ENCODE results near the gene ZNF653.
A peak's percentile ranks its signal among the peaks of the same experiment; 100 is the strongest.
"Not testable (repeated sequence)": the region's sequence is repeated elsewhere in the genome, so short reads cannot be mapped to it uniquely, and the experiment has no call there.

The ZNF653 gene

GRCh38 chr19:11453468-11454341 is 51.9 kb downstream of the ZNF653 start:
- DNase-seq: no peak

- DNase-seq: no peak
Observed at GRCh38 chr19:11452620-11453310, 52.9 kb downstream of the ZNF653 start.

GRCh38 chr19:11451871-11452619 is 53.6 kb downstream of the ZNF653 start:
- no peak for DNase-seq

DNA sequence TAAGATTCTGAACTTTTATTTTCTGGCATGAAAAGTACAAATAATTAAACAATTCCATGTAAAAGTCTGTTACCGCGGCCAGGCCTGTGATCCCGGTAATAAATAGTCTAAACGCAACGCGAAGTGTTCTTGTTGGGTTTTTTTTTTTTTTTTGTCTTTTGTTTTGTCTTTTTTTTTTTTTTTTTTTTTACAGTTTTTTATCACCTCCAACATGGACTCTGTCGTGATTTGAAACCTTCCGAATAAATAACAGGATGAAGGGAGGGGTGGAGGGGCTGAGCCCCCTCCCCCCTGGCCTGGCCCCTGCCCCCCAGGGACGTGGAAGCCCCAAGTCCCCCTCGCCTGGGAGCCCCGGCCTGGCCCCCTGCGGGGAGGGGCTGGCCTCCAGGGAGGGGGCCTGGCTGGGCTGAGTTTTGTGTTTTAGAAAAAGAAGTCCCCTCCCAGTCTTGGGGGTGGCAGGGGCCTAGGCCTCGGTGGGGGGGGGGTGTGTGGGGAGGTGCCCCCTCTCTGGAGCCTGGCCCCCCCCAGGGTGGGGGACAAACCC is 54.2 kb downstream of the ZNF653 start:
- DNase-seq: no peak

DNA sequence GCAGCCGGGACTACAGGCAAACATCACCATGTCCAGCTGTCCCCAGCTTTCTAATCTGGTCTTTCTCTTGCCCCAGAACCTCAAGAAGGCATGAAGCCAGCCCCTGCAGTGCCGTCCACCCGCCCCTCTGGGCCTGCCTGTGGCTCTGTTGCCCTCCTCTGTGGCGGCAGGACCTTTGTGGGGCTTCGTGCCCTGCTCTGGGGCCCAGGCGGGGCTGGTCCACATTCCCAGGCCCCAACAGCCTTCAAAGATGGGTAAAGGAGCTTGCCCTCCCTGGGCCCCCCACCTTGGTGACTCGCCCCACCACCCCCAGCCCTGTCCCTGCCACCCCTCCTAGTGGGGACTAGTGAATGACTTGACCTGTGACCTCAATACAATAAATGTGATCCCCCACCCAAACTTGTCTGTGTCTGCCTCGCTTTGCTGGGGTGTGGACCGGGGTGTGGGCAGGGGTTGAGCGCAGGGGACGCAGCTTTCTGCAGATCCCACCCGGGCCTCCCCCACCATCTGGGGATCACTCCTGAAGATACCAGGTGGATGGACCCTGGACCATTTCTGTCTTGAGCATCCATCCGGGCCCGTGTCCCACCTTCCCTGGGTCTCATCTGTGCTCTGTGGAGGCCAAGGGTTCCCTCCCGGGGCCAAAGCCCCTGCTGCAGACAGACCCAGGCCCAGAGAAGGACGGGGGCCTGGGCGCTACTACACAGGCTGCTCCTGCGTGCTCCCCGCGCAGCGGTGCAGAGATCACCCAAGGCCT is 54.9 kb downstream of the ZNF653 start:
- DNase-seq: no peak

DNA sequence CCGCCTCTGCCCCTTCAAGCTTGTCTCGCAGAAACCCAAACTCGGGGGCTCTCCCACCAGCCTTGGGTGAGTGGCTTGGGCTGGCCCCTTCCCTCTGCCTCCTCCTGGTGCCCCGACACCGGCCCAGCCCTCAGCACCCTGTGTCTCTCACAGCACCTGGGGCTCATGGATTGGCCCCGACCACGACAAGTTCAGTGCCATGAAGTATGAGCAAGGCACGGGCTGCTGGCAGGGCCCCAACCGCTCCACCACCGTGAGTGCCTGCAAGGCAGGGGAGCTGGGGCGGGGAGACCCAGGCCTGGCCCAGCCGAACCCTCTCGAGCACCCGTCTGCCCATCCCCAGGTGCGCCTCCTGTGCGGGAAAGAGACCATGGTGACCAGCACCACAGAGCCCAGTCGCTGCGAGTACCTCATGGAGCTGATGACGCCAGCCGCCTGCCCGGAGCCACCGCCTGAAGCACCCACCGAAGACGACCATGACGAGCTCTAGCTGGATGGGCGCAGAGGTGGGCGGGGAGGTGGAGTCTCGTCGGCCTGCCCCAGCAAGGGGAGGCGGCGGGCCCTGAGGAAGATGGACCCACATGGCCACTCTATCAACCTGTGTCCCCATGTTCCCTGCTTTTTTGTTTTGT is 56.6 kb downstream of the ZNF653 start:
- no peak for DNase-seq

DNA sequence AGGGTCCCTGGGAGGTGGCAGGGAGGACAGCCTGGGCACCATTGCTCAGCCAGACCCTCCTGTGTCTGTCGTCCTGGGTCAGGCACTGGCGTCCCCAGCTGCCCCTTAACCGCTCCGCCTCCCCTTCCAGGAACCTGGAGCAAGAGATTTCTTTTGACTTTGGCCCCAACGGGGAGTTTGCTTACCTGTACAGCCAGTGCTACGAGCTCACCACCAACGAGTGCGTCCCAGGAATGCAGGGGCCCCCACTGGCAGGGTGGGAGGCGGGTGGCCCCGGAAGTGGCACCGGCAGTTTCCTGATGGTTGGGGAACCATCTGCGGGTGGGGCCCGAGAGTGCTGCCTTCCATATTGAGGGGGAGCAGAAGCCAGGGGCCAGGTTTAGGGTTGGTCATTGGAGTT is 57.2 kb downstream of the ZNF653 start:
- no peak for DNase-seq

DNA sequence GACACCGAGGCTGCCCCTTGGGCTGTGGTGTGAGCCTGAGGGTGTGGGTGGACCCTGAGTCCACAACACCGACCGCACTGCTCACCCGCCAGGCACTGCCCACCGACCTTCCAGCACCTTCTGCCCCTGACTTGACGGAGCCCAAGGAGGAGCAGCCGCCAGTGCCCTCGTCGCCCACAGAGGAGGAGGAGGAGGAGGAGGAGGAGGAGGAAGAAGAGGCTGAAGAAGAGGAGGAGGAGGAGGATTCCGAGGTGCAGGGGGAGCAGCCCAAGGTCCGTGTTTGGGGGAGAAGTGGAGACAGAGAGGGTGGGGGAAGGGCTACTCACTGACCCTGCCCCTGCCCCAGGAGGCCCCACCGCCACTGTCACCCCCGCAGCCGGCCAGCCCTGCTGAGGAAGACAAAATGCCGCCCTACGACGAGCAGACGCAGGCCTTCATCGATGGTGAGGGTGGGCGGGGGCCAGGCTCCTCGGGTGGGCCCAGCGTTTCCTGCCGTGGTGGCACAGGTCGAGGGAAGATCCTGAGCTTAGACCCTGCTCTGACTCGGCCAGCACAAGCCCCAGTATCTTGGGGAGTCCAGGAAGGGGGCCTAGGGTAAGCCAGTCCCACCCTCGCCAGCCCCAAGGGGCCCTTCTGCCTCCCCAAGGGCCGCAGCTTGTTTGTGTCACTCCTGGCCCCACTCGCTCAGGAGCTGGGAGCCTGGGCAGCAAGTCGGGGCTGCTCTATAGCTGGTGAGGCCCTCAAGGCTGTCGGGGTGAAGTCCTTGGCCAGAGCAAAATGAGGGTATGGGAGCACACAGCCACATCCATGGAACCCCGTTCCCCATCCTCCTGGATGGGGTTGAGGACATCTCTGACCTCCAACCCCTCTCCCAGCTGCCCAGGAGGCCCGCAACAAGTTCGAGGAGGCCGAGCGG is 58.0 kb downstream of the ZNF653 start:
- DNase-seq: no peak

DNA sequence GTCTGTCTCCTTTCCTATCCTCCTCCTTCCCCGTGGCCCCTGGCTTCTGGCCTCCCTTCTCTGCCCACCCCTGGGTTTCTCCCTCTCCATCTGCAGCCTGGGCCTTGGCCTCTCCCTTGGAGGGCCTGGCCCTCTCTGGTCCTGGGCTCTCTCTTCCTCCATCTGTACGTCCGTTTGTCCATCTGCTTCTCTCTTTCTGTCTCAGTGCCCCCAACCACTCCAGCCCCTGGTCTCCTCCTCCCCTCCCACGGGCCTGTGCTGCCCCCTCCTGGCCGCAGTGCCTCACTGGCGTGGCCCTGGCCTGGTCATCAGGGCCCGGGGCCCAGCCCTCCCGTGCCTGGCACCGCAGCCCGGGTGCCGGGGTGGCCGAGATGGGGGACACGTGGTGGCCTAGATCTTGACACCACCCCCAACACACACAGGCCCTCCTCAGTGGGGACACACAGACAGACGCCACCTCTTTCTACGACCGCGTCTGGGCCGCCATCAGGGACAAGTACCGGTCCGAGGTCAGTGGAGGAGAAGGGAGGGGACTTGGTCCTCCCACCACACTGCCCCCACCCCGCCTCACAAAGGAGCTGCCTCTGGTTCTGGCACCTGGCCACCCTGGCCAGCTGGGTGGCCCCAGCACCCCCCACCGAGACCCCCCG is 58.9 kb downstream of the ZNF653 start:
- no peak for DNase-seq

GRCh38 chr19:11446271-11446651 is 59.4 kb downstream of the ZNF653 start:
- no peak for DNase-seq

DNA sequence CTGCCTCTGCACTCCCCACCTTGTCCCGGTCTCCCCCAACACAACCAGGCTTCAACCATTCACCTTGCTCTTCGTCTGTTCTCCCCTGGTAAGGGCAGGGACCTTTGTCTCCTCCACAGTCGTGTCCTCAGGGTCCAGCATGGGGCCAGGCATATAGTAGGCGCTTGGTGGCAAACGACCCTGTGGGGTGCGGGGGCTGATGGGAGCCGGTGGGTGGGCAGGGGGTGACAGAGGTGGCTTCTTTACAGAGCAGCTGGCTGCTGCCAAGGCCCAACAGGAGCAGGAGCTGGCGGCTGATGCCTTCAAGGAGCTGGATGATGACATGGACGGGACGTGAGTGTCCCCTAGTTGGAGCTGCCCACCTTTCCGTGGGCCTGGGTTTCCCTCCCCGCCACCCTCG is 60.5 kb downstream of the ZNF653 start:
- DNase-seq: no peak

GRCh38 chr19:11444059-11444458 is 61.6 kb downstream of the ZNF653 start:
- DNase-seq: no peak

DNA sequence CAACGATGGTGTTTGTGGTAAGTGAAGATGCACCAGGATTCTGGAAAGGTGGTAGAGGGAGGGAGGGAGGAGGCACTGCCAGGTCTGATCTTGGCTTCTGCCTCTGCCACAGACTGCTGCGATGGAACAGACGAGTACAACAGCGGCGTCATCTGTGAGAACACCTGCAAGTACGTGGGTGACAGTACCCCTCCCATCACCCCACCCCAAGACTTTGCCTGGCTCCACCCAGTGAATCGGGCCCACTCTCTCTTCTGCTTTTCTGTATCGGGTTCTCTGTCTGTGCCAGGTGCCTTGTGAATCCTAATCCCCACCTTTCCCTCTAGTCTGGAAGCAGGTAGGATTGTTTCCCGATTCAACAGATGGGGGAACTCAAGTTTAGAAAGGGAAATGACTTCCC is 67.7 kb downstream of the ZNF653 start:
- DNase-seq: no peak

DNA sequence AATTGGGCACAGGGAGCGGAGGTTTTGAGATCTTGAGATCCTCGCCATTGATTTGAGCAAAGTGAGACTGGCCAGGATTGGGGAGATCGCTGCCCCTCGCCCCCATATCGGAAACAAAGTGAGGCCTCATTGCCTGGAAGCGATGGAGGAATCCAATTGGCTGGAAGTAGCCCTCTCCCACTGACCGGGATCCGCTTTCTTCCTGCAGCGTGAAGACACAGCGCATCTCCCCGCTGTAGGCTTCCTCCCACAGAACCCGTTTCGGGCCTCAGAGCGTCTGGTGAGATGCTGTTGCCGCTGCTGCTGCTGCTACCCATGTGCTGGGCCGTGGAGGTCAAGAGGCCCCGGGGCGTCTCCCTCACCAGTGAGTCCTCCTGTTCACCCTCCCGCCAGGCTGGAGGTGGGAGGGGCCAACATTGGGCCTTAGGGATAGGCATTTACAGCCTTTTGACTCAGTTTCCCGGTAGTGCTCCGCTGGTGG is 69.8 kb downstream of the ZNF653 start:
- no peak for DNase-seq

DNA sequence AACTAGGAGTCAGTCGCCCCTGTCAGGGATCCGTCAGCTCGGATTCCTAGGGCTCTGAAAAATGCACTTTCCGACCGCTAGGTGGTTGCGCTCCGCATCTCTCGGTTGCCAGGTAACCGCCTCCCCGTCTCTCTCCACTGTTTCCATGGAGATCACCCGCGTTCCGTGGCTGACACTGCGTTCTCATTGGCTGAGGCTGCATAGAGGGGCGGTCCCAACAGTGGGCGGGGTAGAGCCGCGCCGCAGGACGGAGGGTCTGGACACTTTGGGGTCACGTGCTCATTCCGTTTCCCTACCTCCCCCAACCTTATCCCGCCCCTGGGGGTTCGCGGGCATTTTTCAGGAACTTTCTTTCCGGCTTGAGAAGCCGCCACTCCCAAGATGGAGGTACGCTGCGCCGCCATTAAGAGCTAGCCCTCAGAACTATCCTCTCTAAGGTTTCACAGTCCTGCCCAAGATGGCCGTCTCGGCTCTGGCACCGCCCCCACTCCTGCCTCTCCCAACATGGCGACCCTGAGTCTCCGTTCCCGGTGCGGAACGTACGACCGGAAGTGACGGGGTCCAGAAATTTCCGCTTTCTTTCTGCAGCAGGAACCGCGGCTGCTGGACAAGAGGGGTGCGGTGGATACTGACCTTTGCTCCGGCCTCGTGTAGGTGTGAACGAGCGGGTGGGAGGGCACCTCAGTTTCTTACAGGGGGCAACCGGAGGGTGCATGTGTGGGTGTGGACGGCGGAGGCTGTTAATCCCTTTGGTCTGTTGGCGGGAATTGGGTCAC is 70.4 kb downstream of the ZNF653 start, which contains the start of the genes ODAD3 and PRKCSH:
Gene ODAD3 (minus strand): TSS at position 65 of the 776 bp plus-strand sequence. CDS start 105 bp downstream, outside the sequence.
Gene PRKCSH (plus strand): TSS at position 579 of the 776 bp plus-strand sequence. CDS start 483 bp downstream, outside the sequence.
- peak; percentile 98 to 99 for DNase-seq

DNA sequence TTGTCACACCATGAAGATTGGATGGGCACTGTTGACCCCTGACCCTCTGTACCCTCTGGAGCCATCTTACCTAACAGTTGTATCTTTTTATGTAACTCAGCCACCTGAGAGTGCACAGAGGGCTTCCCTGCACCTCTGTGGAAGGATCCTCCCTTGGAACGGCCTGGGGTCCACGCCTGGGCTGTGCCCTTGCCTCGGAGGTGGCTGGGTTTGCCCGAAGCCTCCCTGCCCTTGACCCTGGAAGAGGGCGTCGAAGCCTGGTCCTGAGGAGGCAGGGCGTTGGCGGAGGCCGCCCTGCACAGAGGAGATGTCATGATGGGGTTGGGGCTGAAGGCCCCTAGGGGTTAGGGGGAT is 71.0 kb downstream of the ZNF653 start:
- no peak for DNase-seq

- DNase-seq: not testable (repeated sequence)
Observed at GRCh38 chr19:11433526-11433925, 72.1 kb downstream of the ZNF653 start.
